HG03064 (cell line): ENCODE data around the gene TMEM127.
"Not testable (repeated sequence)": the region's sequence is repeated elsewhere in the genome, so short reads cannot be mapped to it uniquely, and the experiment has no call there.

ENCODE experiments used
- ATAC-seq: cut with Tn5 transposase; IDR thresholded peaks from one replicate; pipeline ENCODE4 v1.9.1; 2021; ENCODE audit warnings: low read depth; ENCODE audit not compliant: unreplicated experiment

The TMEM127 gene

GRCh38 chr2:96243843-96244242, 22.0 kb downstream of the TMEM127 start:
- no peak for ATAC-seq

GRCh38 chr2:96241900-96242611, 23.7 kb downstream of the TMEM127 start:
- peak; percentile 89 for ATAC-seq

- ATAC-seq = no peak
Observed at GRCh38 chr2:96241227-96241626, 24.6 kb downstream of the TMEM127 start.

- ATAC-seq = no peak
Observed at GRCh38 chr2:96240341-96241038, 25.3 kb downstream of the TMEM127 start.

- no peak for ATAC-seq
Observed at GRCh38 chr2:96239745-96240264, 26.0 kb downstream of the TMEM127 start.

- no peak for ATAC-seq
Observed at GRCh38 chr2:96239091-96239490, 26.7 kb downstream of the TMEM127 start.

- ATAC-seq = no peak
Observed at GRCh38 chr2:96238266-96238665, 27.5 kb downstream of the TMEM127 start.

- ATAC-seq = no peak
Observed at GRCh38 chr2:96236882-96237281, 28.9 kb downstream of the TMEM127 start.

- peak; percentile 80 for ATAC-seq
Observed at GRCh38 chr2:96233880-96234316, 31.9 kb downstream of the TMEM127 start.

GRCh38 chr2:96233436-96233835, 32.4 kb downstream of the TMEM127 start:
- ATAC-seq = no peak

GRCh38 chr2:96231316-96231715, 34.5 kb downstream of the TMEM127 start:
- ATAC-seq = no peak

GRCh38 chr2:96225016-96225533, 40.7 kb downstream of the TMEM127 start:
- peak; percentile 63 for ATAC-seq

- not testable (repeated sequence) for ATAC-seq
Observed at GRCh38 chr2:96221106-96221505, 44.7 kb downstream of the TMEM127 start.

GRCh38 chr2:96219959-96220358, 45.8 kb downstream of the TMEM127 start:
- ATAC-seq = not testable (repeated sequence)

GRCh38 chr2:96218508-96219131, 47.2 kb downstream of the TMEM127 start:
- no peak for ATAC-seq

GRCh38 chr2:96214554-96214953, 51.2 kb downstream of the TMEM127 start:
- no peak for ATAC-seq

- ATAC-seq = no peak
Observed at GRCh38 chr2:96213379-96213778, 52.4 kb downstream of the TMEM127 start.

- no peak for ATAC-seq
Observed at GRCh38 chr2:96212339-96212738, 53.5 kb downstream of the TMEM127 start.

GRCh38 chr2:96209729-96210085, 56.1 kb downstream of the TMEM127 start:
- no peak for ATAC-seq

GRCh38 chr2:96209011-96209728, 56.6 kb downstream of the TMEM127 start:
- ATAC-seq = no peak
